Liver (tissue), 9 donors: ENCODE data around the gene MAGI1. TPM values are rescaled to one million over a fixed set of nuclear protein-coding genes. Genes with fewer than 3 reads are reported as not detected.

Experiments
- DNase-seq: peaks from one replicate; pipeline ENCODE4 v3.0.0-alpha.2; 2017; ENCODE audit warnings: low spot score
- H3K27ac ChIP-seq, 2 donors: one replicate each; pipeline ENCODE4 v1.7.0; 2013; ENCODE audit warnings: inconsistent platforms in 2 of 2, low read length in 2 of 2, control low read depth in 1 of 2, low read depth in 1 of 2, mild to moderate bottlenecking in 1 of 2
- H3K27me3 ChIP-seq, 4 donors: one replicate each; pipeline versions ENCODE4 v1.6.1 to v1.7.0; 2013; ENCODE audit warnings: low read length in 3 of 4, inconsistent platforms in 1 of 4, mild to moderate bottlenecking in 1 of 4, moderate library complexity in 1 of 4; ENCODE audit not compliant: control insufficient read depth in 4 of 4, insufficient read depth in 4 of 4
- H3K36me3 ChIP-seq, 4 donors: one replicate each; pipeline versions ENCODE4 v1.6.1 to v1.7.0; 2013; ENCODE audit warnings: low read length in 3 of 4, mild to moderate bottlenecking in 3 of 4, low read depth in 1 of 4, moderate library complexity in 1 of 4; ENCODE audit not compliant: control insufficient read depth in 4 of 4, insufficient read depth in 3 of 4
- H3K4me1 ChIP-seq, 4 donors: one replicate each; pipeline versions ENCODE4 v1.6.1 to v1.7.0; 2013; ENCODE audit warnings: low read length in 3 of 4, mild to moderate bottlenecking in 3 of 4, moderate library complexity in 1 of 4; ENCODE audit not compliant: control insufficient read depth in 4 of 4, insufficient read depth in 4 of 4
- H3K4me3 ChIP-seq, 3 donors: one replicate each; pipeline versions ENCODE4 v1.6.1 to v1.7.0; 2013; ENCODE audit warnings: low read length in 3 of 3, control low read depth in 1 of 3, low read depth in 1 of 3, mild to moderate bottlenecking in 1 of 3
- H3K9ac ChIP-seq, 2 donors: one replicate each; pipeline ENCODE4 v1.7.0; 2013; ENCODE audit warnings: low read length in 2 of 2, mild to moderate bottlenecking in 2 of 2, moderate library complexity in 2 of 2, control low read depth in 1 of 2, low read depth in 1 of 2
- H3K9me3 ChIP-seq, 4 donors: one replicate each; pipeline versions ENCODE4 v1.6.1 to v1.7.0; 2013; ENCODE audit warnings: low read length in 3 of 4; ENCODE audit not compliant: control insufficient read depth in 4 of 4
- EGR1 ChIP-seq, 2 donors: IDR thresholded peaks; 2 replicates each; pipeline ENCODE4 v1.6.1; 2016 to 2018; ENCODE audit warnings: antibody characterized with exemption in 2 of 2, low read depth in 2 of 2
- FOXA1 ChIP-seq: IDR thresholded peaks from 2 replicates; pipeline ENCODE4 v1.6.1; 2016; ENCODE audit warnings: antibody characterized with exemption
- GABPA ChIP-seq, 2 donors: IDR thresholded peaks in 1 of 2; conservative IDR thresholded peaks in 1 of 2; 2 replicates each; pipeline ENCODE4 v1.6.1; 2016; ENCODE audit warnings: antibody characterized with exemption in 2 of 2, mild to moderate bottlenecking in 1 of 2, moderate library complexity in 1 of 2
- HNF4A ChIP-seq, 2 donors: conservative IDR thresholded peaks; 2 replicates each; pipeline ENCODE4 v1.6.1; 2016; ENCODE audit warnings: antibody characterized with exemption in 2 of 2, mild to moderate bottlenecking in 2 of 2
- HNF4G ChIP-seq: IDR thresholded peaks from 2 replicates; pipeline ENCODE4 v1.6.1; 2016; ENCODE audit warnings: antibody characterized with exemption
- JUND ChIP-seq, 2 donors: IDR thresholded peaks; 2 replicates each; pipeline ENCODE4 v1.6.1; 2016; ENCODE audit warnings: antibody characterized with exemption in 2 of 2
- NR2F2 ChIP-seq: IDR thresholded peaks from 2 replicates; pipeline ENCODE4 v1.6.1; 2016; ENCODE audit warnings: antibody characterized with exemption
- RAD21 ChIP-seq, 2 donors: IDR thresholded peaks; 2 replicates each; pipeline ENCODE4 v1.6.1; 2016; ENCODE audit warnings: antibody characterized with exemption in 2 of 2, mild to moderate bottlenecking in 2 of 2
- SP1 ChIP-seq: IDR thresholded peaks from 2 replicates; pipeline ENCODE4 v1.6.1; 2018; ENCODE audit warnings: antibody characterized with exemption, mild to moderate bottlenecking
- TAF1 ChIP-seq: conservative IDR thresholded peaks from 2 replicates; pipeline ENCODE4 v1.6.1; 2016; ENCODE audit warnings: antibody characterized with exemption, mild to moderate bottlenecking
- WGBS: extraction: QIAGEN DNeasy Blood & Tissue Kit; methylation state at CpG from one replicate; pipeline ENCODE4 v1.1.7; 2013; 5-methylcytosine and 5-hydroxymethylcytosine counted together
- polyA plus RNA-seq, 2 donors: library from polyadenylated mRNA; stranded (reverse) in 1 of 2; unstranded in 1 of 2; fragments of 200-250 nt in 1 of 2; fragments of >200 nt in 1 of 2; fragmentation: Nextera tagmentation in 1 of 2; extraction: Ambion mirVana in 1 of 2; gene quantifications; one replicate each; pipeline versions ENCODE4 v1.2.1 to v1.2.3, GENCODE V29; 2013 to 2015
- total RNA-seq, 2 donors: library from RNA; depleted of rRNA; stranded (reverse); fragments of >200 nt; gene quantifications; one replicate each; pipeline ENCODE4 v1.2.3, GENCODE V29; 2014
- TF ChIP-seq, protein P1 (sequence below): fragments of 150-350 bp; IDR thresholded peaks from 2 replicates; pipeline ENCODE4 v1.5.1; 2017; ENCODE audit warnings: improper control_type of control experiment, low read depth, low read length; ENCODE audit not compliant: missing input control
- TF ChIP-seq, protein P2 (sequence below): IDR thresholded peaks from 2 replicates; pipeline ENCODE4 v1.6.1; 2016; ENCODE audit warnings: antibody characterized with exemption
- TF ChIP-seq, protein P3 (sequence below): IDR thresholded peaks from 2 replicates; pipeline ENCODE4 v1.6.1; 2016; ENCODE audit warnings: antibody characterized with exemption, mild to moderate bottlenecking
- TF ChIP-seq, protein P4 (sequence below): IDR thresholded peaks from 2 replicates; pipeline ENCODE4 v1.6.1; 2016; ENCODE audit warnings: antibody characterized with exemption
- donor health status: healthy.
- donor health status: healthy.
- donor health status: healthy.
- donor health status: healthy.
- donor health status: healthy.

MAGI1 gene
- total and polyA plus RNA-seq, 4 donors, result 9.6 to 68.8 (median 14.0) TPM

DNA sequence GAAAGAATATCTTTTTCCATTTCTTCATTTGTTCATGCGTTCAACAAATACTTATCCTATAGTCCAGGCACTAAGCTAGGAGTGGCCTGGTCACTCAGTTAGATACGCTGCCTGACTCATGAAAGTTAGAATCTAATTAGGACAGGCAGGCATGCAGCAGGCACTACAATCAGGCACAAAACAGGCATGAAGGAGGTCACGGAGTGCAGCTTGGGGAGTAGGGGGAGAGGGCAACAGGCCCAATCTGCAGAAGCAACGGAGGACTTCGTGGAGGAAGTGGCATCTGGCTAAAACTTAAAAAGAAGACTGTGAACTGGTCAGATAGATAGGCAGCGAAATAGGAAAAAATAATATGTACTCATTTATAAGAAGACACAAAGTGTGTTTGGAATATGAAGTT lies 420.9 kb downstream of the MAGI1 start:
- no peaks in the 10 kb centered on the region for H3K36me3 ChIP-seq
- H3K9ac ChIP-seq, result no peak overlapping the region
- H3K4me1 ChIP-seq, result peaks cover 0 to 1% (median 0%) of the 10 kb centered on the region in 4 donors
- DNase-seq, result no peak
- WGBS, result 93% methylated on average over 6 of the region's 6 CpGs
- no peak overlapping the region for H3K27ac ChIP-seq
- H3K9me3 ChIP-seq, result no peaks in the 10 kb centered on the region
- no peak overlapping the region for H3K4me3 ChIP-seq
- TF ChIP-seq FOXA1, result no peak
- TF ChIP-seq HNF4G, result no peak
- TF ChIP-seq, protein P1, sequence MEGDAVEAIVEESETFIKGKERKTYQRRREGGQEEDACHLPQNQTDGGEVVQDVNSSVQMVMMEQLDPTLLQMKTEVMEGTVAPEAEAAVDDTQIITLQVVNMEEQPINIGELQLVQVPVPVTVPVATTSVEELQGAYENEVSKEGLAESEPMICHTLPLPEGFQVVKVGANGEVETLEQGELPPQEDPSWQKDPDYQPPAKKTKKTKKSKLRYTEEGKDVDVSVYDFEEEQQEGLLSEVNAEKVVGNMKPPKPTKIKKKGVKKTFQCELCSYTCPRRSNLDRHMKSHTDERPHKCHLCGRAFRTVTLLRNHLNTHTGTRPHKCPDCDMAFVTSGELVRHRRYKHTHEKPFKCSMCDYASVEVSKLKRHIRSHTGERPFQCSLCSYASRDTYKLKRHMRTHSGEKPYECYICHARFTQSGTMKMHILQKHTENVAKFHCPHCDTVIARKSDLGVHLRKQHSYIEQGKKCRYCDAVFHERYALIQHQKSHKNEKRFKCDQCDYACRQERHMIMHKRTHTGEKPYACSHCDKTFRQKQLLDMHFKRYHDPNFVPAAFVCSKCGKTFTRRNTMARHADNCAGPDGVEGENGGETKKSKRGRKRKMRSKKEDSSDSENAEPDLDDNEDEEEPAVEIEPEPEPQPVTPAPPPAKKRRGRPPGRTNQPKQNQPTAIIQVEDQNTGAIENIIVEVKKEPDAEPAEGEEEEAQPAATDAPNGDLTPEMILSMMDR, result no peak
- no peak for TF ChIP-seq HNF4A (conservative IDR thresholded peaks at IDR 0.05)
- no peak for TF ChIP-seq EGR1 (IDR thresholded peaks at IDR 0.05; ENCODE audit: low read depth in 2 of 2)
- TF ChIP-seq SP1, result no peak
- H3K27me3 ChIP-seq, result no peaks in the 10 kb centered on the region

DNA sequence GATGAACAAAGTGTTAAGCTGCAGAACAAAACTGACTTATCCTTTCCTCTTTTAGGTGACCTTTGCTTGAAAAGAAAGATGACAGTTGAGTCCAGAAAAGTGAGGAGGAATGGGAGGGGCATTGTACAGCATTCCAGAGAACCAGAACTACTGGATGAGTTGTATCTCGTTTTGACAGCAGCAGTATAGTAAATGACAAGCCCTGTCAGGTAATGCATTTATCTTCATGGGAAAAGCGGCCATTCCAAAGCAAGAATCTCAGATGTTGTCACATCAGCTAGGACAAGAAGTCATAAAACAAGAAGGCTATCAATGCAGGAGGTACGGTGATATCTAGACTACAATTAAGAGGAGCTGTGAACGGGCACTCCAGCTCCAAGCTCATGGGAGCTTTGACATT lies 421.5 kb downstream of the MAGI1 start:
- H3K27me3 ChIP-seq, result no peaks in the 10 kb centered on the region
- H3K4me3 ChIP-seq, result no peak overlapping the region
- no peak overlapping the region for H3K27ac ChIP-seq
- no peak for TF ChIP-seq GABPA (IDR thresholded peaks at IDR 0.05 in 1 of 2, conservative IDR thresholded peaks at IDR 0.05 in 1 of 2)
- TF ChIP-seq, protein P2, sequence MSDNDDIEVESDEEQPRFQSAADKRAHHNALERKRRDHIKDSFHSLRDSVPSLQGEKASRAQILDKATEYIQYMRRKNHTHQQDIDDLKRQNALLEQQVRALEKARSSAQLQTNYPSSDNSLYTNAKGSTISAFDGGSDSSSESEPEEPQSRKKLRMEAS, result no peak
- TF ChIP-seq JUND (IDR thresholded peaks at IDR 0.05), result no peak
- TF ChIP-seq, protein P3, sequence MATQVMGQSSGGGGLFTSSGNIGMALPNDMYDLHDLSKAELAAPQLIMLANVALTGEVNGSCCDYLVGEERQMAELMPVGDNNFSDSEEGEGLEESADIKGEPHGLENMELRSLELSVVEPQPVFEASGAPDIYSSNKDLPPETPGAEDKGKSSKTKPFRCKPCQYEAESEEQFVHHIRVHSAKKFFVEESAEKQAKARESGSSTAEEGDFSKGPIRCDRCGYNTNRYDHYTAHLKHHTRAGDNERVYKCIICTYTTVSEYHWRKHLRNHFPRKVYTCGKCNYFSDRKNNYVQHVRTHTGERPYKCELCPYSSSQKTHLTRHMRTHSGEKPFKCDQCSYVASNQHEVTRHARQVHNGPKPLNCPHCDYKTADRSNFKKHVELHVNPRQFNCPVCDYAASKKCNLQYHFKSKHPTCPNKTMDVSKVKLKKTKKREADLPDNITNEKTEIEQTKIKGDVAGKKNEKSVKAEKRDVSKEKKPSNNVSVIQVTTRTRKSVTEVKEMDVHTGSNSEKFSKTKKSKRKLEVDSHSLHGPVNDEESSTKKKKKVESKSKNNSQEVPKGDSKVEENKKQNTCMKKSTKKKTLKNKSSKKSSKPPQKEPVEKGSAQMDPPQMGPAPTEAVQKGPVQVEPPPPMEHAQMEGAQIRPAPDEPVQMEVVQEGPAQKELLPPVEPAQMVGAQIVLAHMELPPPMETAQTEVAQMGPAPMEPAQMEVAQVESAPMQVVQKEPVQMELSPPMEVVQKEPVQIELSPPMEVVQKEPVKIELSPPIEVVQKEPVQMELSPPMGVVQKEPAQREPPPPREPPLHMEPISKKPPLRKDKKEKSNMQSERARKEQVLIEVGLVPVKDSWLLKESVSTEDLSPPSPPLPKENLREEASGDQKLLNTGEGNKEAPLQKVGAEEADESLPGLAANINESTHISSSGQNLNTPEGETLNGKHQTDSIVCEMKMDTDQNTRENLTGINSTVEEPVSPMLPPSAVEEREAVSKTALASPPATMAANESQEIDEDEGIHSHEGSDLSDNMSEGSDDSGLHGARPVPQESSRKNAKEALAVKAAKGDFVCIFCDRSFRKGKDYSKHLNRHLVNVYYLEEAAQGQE, result no peak
- TF ChIP-seq, protein P1, result no peak
- TF ChIP-seq HNF4A (conservative IDR thresholded peaks at IDR 0.05), result no peak
- TF ChIP-seq, protein P4, sequence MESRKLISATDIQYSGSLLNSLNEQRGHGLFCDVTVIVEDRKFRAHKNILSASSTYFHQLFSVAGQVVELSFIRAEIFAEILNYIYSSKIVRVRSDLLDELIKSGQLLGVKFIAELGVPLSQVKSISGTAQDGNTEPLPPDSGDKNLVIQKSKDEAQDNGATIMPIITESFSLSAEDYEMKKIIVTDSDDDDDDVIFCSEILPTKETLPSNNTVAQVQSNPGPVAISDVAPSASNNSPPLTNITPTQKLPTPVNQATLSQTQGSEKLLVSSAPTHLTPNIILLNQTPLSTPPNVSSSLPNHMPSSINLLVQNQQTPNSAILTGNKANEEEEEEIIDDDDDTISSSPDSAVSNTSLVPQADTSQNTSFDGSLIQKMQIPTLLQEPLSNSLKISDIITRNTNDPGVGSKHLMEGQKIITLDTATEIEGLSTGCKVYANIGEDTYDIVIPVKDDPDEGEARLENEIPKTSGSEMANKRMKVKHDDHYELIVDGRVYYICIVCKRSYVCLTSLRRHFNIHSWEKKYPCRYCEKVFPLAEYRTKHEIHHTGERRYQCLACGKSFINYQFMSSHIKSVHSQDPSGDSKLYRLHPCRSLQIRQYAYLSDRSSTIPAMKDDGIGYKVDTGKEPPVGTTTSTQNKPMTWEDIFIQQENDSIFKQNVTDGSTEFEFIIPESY, result no peak
- TF ChIP-seq RAD21 (IDR thresholded peaks at IDR 0.05), result no peak
- no peak for TF ChIP-seq FOXA1
- no peak for TF ChIP-seq NR2F2
- TF ChIP-seq SP1, result no peak
- no peak for TF ChIP-seq TAF1
- TF ChIP-seq EGR1 (IDR thresholded peaks at IDR 0.05; ENCODE audit: low read depth in 2 of 2), result no peak
- H3K36me3 ChIP-seq, result no peaks in the 10 kb centered on the region
- peaks cover 0 to 1% (median 0%) of the 10 kb centered on the region in 4 donors for H3K4me1 ChIP-seq
- WGBS, result 89% methylated on average over 4 of the region's 4 CpGs
- no peak for DNase-seq
- H3K9ac ChIP-seq, result no peak overlapping the region
- H3K9me3 ChIP-seq, result no peaks in the 10 kb centered on the region
